A549 (cell line): ENCODE measurements around the gene HK1. TPM values are rescaled to one million over a fixed set of nuclear protein-coding genes. Genes with fewer than 3 reads are reported as not detected.

Experiments used
- ATAC-seq, 2 experiments: fragments of 200-7000 bp in 1 of 2; fragments of >200 bp in 1 of 2; cut with Nextera tagmentation in 1 of 2; cut with Tn5 transposase in 1 of 2; 3 replicates each; pipeline versions ENCODE4 v1.8.0 to v1.9.1; 2018 to 2020; ENCODE audit warnings: mild to moderate bottlenecking in 1 of 2, moderate library complexity in 1 of 2
- CTCF ChIA-PET: fragments of 300-600 bp; sonication (Branson Sonifier 250); formaldehyde crosslinking; extraction: SDS; loops from one replicate; lab custom pipeline; 2021; ENCODE audit warnings: antibody characterized with exemption, inconsistent platforms; lab: Yijun Ruan, JAX
- POLR2A ChIA-PET: fragments of 350-600 bp; formaldehyde crosslinking; extraction: SDS; loops from one replicate; lab custom pipeline; 2021; ENCODE audit warnings: antibody characterized with exemption, inconsistent platforms; lab: Yijun Ruan, JAX
- DNase-seq, 2 experiments: peaks; one replicate each; pipeline versions ENCODE4 v3.0.0 to v3.0.0-alpha.2; 2011 to 2016; ENCODE audit warnings: low read depth in 1 of 2, low spot score in 1 of 2
- FAIRE-seq: peaks from 2 replicates; lab custom pipeline; 2011; peaks lifted over from hg19 to GRCh38; lab: Jason Lieb, UNC
- H3K27ac ChIP-seq, 2 experiments: fragments of >200 bp; sonication (Bioruptor Twin); formaldehyde crosslinking; 3 replicates each; pipeline ENCODE4 v1.5.1; 2016 to 2017
- H3K4me1 ChIP-seq: fragments of >200 bp; sonication (Bioruptor Twin); formaldehyde crosslinking; 3 replicates; pipeline ENCODE4 v1.6.1; 2016
- H3K4me2 ChIP-seq: fragments of >200 bp; sonication (Bioruptor Twin); formaldehyde crosslinking; 3 replicates; pipeline ENCODE4 v1.6.1; 2016
- H3K4me3 ChIP-seq: fragments of >200 bp; sonication (Bioruptor Twin); formaldehyde crosslinking; 3 replicates; pipeline ENCODE4 v1.5.1; 2016
- H3K9me3 ChIP-seq: fragments of >200 bp; sonication (Bioruptor Twin); formaldehyde crosslinking; 3 replicates; pipeline ENCODE4 v1.6.1; 2016
- BCL3 ChIP-seq: fragments of >200 bp; sonication (Bioruptor Twin); formaldehyde crosslinking; IDR thresholded peaks from 3 replicates; pipeline ENCODE4 v1.6.1; 2016
- BHLHE40 ChIP-seq: IDR thresholded peaks from 2 replicates; pipeline ENCODE4 v1.6.1; 2012; ENCODE audit warnings: low read depth, low read length, inconsistent platforms
- CBX2 ChIP-seq: fragments of 200-600 bp; sonication (generic); IDR thresholded peaks from 2 replicates; pipeline ENCODE4 v1.6.1; 2016; ENCODE audit warnings: low read depth, mild to moderate bottlenecking, borderline replicate concordance
- CHD4 ChIP-seq: fragments of 200-600 bp; sonication (generic); IDR thresholded peaks from 2 replicates; pipeline ENCODE4 v1.6.1; 2016; ENCODE audit warnings: antibody characterized with exemption, mild to moderate bottlenecking, borderline replicate concordance
- EHF ChIP-seq: fragments of 250-450 bp; sonication (Bioruptor Pico); IDR thresholded peaks from 2 replicates; pipeline ENCODE4 v1.5.0; 2020; ENCODE audit warnings: mild to moderate bottlenecking
- GATA3 ChIP-seq: IDR thresholded peaks from 2 replicates; pipeline ENCODE4 v1.6.1; 2012; ENCODE audit warnings: borderline replicate concordance
- HDAC2 ChIP-seq: fragments of 200-600 bp; sonication (generic); IDR thresholded peaks from 2 replicates; pipeline ENCODE4 v1.6.1; 2016
- HEYL ChIP-seq: fragments of 250-450 bp; sonication (Bioruptor Pico); IDR thresholded peaks from 2 replicates; pipeline ENCODE4 v1.8.0; 2021; ENCODE audit warnings: mild to moderate bottlenecking, moderate library complexity
- HMGXB4 ChIP-seq: fragments of 250-450 bp; sonication (Bioruptor Pico); IDR thresholded peaks from 2 replicates; pipeline ENCODE4 v1.5.0; 2021; ENCODE audit warnings: mild to moderate bottlenecking, moderate library complexity, borderline replicate concordance
- HOXB5 ChIP-seq: fragments of 250-450 bp; sonication (Bioruptor Pico); IDR thresholded peaks from 2 replicates; pipeline ENCODE4 v1.5.0; 2020; ENCODE audit warnings: mild to moderate bottlenecking, moderate library complexity
- MAFK ChIP-seq: fragments of 450-650 bp; IDR thresholded peaks from 2 replicates; pipeline ENCODE4 v1.6.1; 2014; ENCODE audit not compliant: partially characterized antibody
- MAZ ChIP-seq: fragments of 150-350 bp; IDR thresholded peaks from 2 replicates; pipeline ENCODE4 v1.6.1; 2014; ENCODE audit warnings: antibody characterized with exemption, low read depth, low read length, borderline replicate concordance
- MYC ChIP-seq: IDR thresholded peaks from 2 replicates; pipeline ENCODE4 v1.6.1; 2012; ENCODE audit warnings: mild to moderate bottlenecking, inconsistent platforms, low read length, improper control_type of control experiment, borderline replicate concordance
- POLR2A ChIP-seq: IDR thresholded peaks from 2 replicates; pipeline ENCODE4 v1.6.1; 2012; ENCODE audit warnings: mild to moderate bottlenecking, low read length
- RAD21 ChIP-seq, 2 experiments: fragments of >200 bp in 1 of 2; sonication (Bioruptor Twin) in 1 of 2; formaldehyde crosslinking in 1 of 2; IDR thresholded peaks in 1 of 2; conservative IDR thresholded peaks in 1 of 2; 2 replicates in 1 of 2; 3 replicates in 1 of 2; pipeline ENCODE4 v1.6.1; 2012 to 2018; ENCODE audit warnings: inconsistent platforms in 1 of 2
- RARB ChIP-seq: fragments of 250-450 bp; sonication (Bioruptor Pico); IDR thresholded peaks from 2 replicates; pipeline ENCODE4 v1.8.0; 2021; ENCODE audit warnings: mild to moderate bottlenecking, moderate library complexity
- REST ChIP-seq: fragments of 200-600 bp; sonication (generic); IDR thresholded peaks from 2 replicates; pipeline ENCODE4 v1.6.1; 2016; ENCODE audit warnings: antibody characterized with exemption, mild to moderate bottlenecking, moderate library complexity
- SREBF2 ChIP-seq: fragments of 450-650 bp; IDR thresholded peaks from 2 replicates; pipeline ENCODE4 v1.6.1; 2014; ENCODE audit warnings: mild to moderate bottlenecking, moderate library complexity
- WGBS: methylation state at CpG from one replicate; pipeline ENCODE4 v1.1.6; 2017; ENCODE audit errors: missing lambda C conversion rate; 5-methylcytosine and 5-hydroxymethylcytosine counted together
- polyA plus RNA-seq, 4 experiments: library from polyadenylated mRNA; depleted of rRNA in 3 of 4; stranded (reverse); fragments of >200 nt; fragmentation: RNase III in 1 of 4; extraction: RNeasy Plus Mini Kit Qiagen cat#74134 plus additional on column Dnase treatment in 1 of 4; gene quantifications; 2 replicates in 3 of 4; 3 replicates in 1 of 4; pipeline ENCODE4 v1.2.3, GENCODE V29; 2011 to 2017
- TF ChIP-seq, protein P1 (sequence below): fragments of 250-450 bp; sonication (Bioruptor Pico); IDR thresholded peaks from 2 replicates; pipeline ENCODE4 v1.5.0; 2020; ENCODE audit warnings: low read depth, mild to moderate bottlenecking, moderate library complexity

Gene HK1
- polyA plus RNA-seq, 2 of the 4 experiments (the other 2 are of a cell fraction) = 17.3 to 58.9 TPM

DNA sequence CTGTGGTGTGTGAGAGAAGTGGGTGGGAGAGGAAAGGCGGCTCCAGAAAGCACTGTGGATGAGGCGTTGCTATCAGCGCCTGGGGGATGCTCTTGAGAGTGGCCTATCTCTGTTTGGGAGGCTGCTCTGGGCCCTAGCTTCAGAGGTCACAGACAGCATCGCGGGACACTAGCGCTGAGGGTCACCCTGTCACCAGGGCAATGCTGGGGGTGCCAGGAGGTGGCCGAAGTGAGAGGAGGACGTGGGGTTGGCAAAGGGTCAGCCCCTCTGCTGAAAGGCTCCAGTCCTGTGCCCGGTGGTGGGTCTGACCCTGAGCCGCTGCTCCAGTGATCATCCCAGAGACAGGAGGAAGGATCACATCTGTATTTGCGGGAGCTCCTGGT, 141.4 kb downstream of the HK1 start:
- whole genome bisulfite sequencing = 89% methylated on average over 11 of the region's 11 CpGs
- Histone ChIP-seq H3K4me2 (no peak overlapping the region), H3K27ac (no peak overlapping the region), H3K4me3 (no peak overlapping the region), H3K9me3 (no peaks in the 10 kb centered on the region), H3K4me1 (peaks cover 11% of the 10 kb centered on the region)
- ChIA-PET POLR2A (no interaction called here), CTCF (interaction anchor here (1.3 to 5.5 kb wide), 7 partner anchors 8 to 224 kb away, joined by 4 to 44 read pairs (median 8); partner anchors contain the start of gene TSPAN15)
- ATAC-seq = no peak
- TF ChIP-seq POLR2A (no peak), SREBF2 (no peak)
- no peak for DNase-seq
- no peak for FAIRE-seq

DNA sequence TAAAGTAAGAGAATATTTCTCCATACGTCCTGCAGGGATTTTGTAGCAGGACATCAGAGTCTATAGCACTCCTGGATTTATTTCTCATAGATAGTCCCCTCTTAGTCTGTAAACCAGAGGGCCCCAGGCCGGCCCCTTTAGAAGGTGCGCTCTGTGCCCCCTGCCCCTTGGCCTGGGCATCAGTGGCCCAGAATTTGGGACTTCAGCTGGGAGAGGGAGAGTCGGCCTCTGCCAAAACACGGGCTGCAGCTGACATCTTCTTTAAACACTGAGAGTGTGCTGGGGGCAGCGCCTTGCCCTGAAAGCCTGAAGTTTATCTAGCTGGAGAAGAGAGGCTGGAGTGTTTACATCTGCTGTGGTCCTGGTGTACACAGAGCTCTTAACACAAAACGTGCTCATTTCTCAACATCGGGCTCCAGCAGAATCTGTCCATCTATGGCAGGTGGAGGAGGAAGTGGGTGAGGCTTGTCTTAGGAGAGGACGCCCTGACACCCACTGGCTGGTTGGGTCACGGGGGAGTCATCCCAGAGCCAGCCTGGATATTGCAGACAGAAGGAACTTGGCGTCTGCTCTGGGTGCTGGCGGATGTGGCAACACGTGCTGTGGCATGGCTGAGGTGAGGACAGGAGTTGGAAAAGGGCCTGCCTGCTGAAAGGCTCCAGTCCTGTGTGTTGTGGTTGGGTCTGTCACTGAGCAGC, 143.5 kb downstream of the HK1 start:
- Histone ChIP-seq H3K27ac (no peak overlapping the region), H3K9me3 (no peaks in the 10 kb centered on the region)
- WGBS = 80% methylated on average over 13 of the region's 13 CpGs
- DNase-seq (no peak), ATAC-seq (no peak)
- POLR2A ChIA-PET = no interaction called here
- TF ChIP-seq EHF (CRISPR knock-in tag) (no peak), BCL3 (no peak), RAD21 (conservative IDR thresholded peaks at IDR 0.05 in 1 of 2, IDR thresholded peaks at IDR 0.05 in 1 of 2) (no peak), HOXB5 (CRISPR knock-in tag) (no peak), CBX2 (no peak), HEYL (CRISPR knock-in tag) (no peak), HDAC2 (no peak), RARB (CRISPR knock-in tag) (no peak), GATA3 (no peak), MYC (no peak), REST (no peak), MAZ (no peak), HMGXB4 (CRISPR knock-in tag) (no peak), BHLHE40 (no peak), MAFK (no peak), CHD4 (no peak)
- TF ChIP-seq, protein P1, sequence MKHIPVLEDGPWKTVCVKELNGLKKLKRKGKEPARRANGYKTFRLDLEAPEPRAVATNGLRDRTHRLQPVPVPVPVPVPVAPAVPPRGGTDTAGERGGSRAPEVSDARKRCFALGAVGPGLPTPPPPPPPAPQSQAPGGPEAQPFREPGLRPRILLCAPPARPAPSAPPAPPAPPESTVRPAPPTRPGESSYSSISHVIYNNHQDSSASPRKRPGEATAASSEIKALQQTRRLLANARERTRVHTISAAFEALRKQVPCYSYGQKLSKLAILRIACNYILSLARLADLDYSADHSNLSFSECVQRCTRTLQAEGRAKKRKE (CRISPR knock-in tag) = no peak
- TF ChIP-seq, all 56 proteins: peak for 0
- Histone ChIP-seq H3K4me2 (no peak overlapping the region), H3K4me3 (no peak overlapping the region), H3K4me1 (peaks cover 24% of the 10 kb centered on the region)
- FAIRE-seq = no peak
- CTCF ChIA-PET = interaction anchor here (1.2 to 5.4 kb wide), 5 partner anchors 14 to 222 kb away, joined by 3 to 31 read pairs (median 23); no protein-coding TSS in a partner anchor
